C4-2B (cell line): ENCODE measurements around the gene HHIPL1.

Experiments used
- CTCF ChIP-seq: fragments of 450-650 bp; conservative IDR thresholded peaks from 2 replicates; pipeline ENCODE4 v1.5.1; 2017; ENCODE audit warnings: mild to moderate bottlenecking
- ZFX ChIP-seq: fragments of 450-650 bp; IDR thresholded peaks from 2 replicates; pipeline ENCODE4 v1.6.1; 2017

GRCh38 chr14:99604766-99605298, 40.1 kb upstream of the HHIPL1 start:
- TF ChIP-seq CTCF = no peak
- peak; percentile 59; the same call in 1 of the 2 replicates for TF ChIP-seq ZFX
